ENCODE results near the gene CALCB.
"Not testable (repeated sequence)": the region's sequence is repeated elsewhere in the genome, so short reads cannot be mapped to it uniquely, and the experiment has no call there.

Gene CALCB

GRCh38 chr11:15035283-15035682, 38.1 kb upstream of the CALCB start:
- H3K4me3 ChIP-seq (ENCODE audit: low read depth, low read length): no peak overlapping the region
- TF ChIP-seq POLR2A (IDR thresholded peaks at IDR 0.05; ENCODE audit: extremely low read depth, insufficient read length): no peak
- no peak for TF ChIP-seq MAX (IDR thresholded peaks at IDR 0.05; ENCODE audit: low read depth, low read length)
- no peak for TF ChIP-seq MYC (IDR thresholded peaks at IDR 0.05; ENCODE audit: low read depth, low read length)
- no peak for TF ChIP-seq CTCF (IDR thresholded peaks at IDR 0.05; ENCODE audit: low read depth, low read length)
- no peak for DNase-seq (ENCODE audit: low read depth)

- TF ChIP-seq CTCF (IDR thresholded peaks at IDR 0.05; ENCODE audit: low read depth, low read length) (no peak), MYC (IDR thresholded peaks at IDR 0.05; ENCODE audit: low read depth, low read length) (no peak), MAX (IDR thresholded peaks at IDR 0.05; ENCODE audit: low read depth, low read length) (no peak), POLR2A (IDR thresholded peaks at IDR 0.05; ENCODE audit: extremely low read depth, insufficient read length) (no peak)
- no peak overlapping the region for H3K4me3 ChIP-seq (ENCODE audit: low read depth, low read length)
- DNase-seq (ENCODE audit: low read depth): peak; percentile 4
Measured at GRCh38 chr11:15038963-15039362, 34.4 kb upstream of the CALCB start.

- no peak overlapping the region for H3K4me3 ChIP-seq (ENCODE audit: low read depth, low read length)
- TF ChIP-seq MYC (IDR thresholded peaks at IDR 0.05; ENCODE audit: low read depth, low read length): no peak
- TF ChIP-seq POLR2A (IDR thresholded peaks at IDR 0.05; ENCODE audit: extremely low read depth, insufficient read length): no peak
- TF ChIP-seq MAX (IDR thresholded peaks at IDR 0.05; ENCODE audit: low read depth, low read length): no peak
- no peak for TF ChIP-seq CTCF (IDR thresholded peaks at IDR 0.05; ENCODE audit: low read depth, low read length)
- DNase-seq (ENCODE audit: low read depth): no peak
Measured at GRCh38 chr11:15045209-15045608, 28.2 kb upstream of the CALCB start.

GRCh38 chr11:15045891-15046290, 27.5 kb upstream of the CALCB start:
- no peak for DNase-seq (ENCODE audit: low read depth)
- TF ChIP-seq CTCF (IDR thresholded peaks at IDR 0.05; ENCODE audit: low read depth, low read length): no peak
- no peak for TF ChIP-seq POLR2A (IDR thresholded peaks at IDR 0.05; ENCODE audit: extremely low read depth, insufficient read length)
- TF ChIP-seq MAX (IDR thresholded peaks at IDR 0.05; ENCODE audit: low read depth, low read length): no peak
- TF ChIP-seq MYC (IDR thresholded peaks at IDR 0.05; ENCODE audit: low read depth, low read length): no peak
- no peak overlapping the region for H3K4me3 ChIP-seq (ENCODE audit: low read depth, low read length)

- DNase-seq (ENCODE audit: low read depth); H3K4me3 ChIP-seq (ENCODE audit: low read depth, low read length): not testable (repeated sequence)
Measured at GRCh38 chr11:15046673-15047072, 26.7 kb upstream of the CALCB start.

- TF ChIP-seq POLR2A (IDR thresholded peaks at IDR 0.05; ENCODE audit: extremely low read depth, insufficient read length) (no peak), MAX (IDR thresholded peaks at IDR 0.05; ENCODE audit: low read depth, low read length) (no peak), MYC (IDR thresholded peaks at IDR 0.05; ENCODE audit: low read depth, low read length) (no peak), CTCF (IDR thresholded peaks at IDR 0.05; ENCODE audit: low read depth, low read length) (no peak)
- DNase-seq (ENCODE audit: low read depth): peak; percentile 5
- H3K4me3 ChIP-seq (ENCODE audit: low read depth, low read length): no peak overlapping the region
Measured at GRCh38 chr11:15048616-15049015, 24.8 kb upstream of the CALCB start.
